Colonic mucosa (tissue), 4 donors: ENCODE results near the gene MRRF. TPM values are rescaled to one million over a fixed set of nuclear protein-coding genes. Genes with fewer than 3 reads are reported as not detected.

Experiments used
- DNase-seq: peaks from one replicate; pipeline ENCODE4 v3.0.0-alpha.2; 2020
- H3K27ac ChIP-seq: fragments of 200-600 bp; one replicate; pipeline ENCODE4 v1.8.0; 2021
- H3K27me3 ChIP-seq: fragments of 200-600 bp; one replicate; pipeline ENCODE4 v1.8.0; 2021
- H3K36me3 ChIP-seq: fragments of 200-600 bp; one replicate; pipeline ENCODE4 v1.8.0; 2021
- H3K4me1 ChIP-seq: fragments of 200-600 bp; one replicate; pipeline ENCODE4 v1.8.0; 2021; ENCODE audit warnings: mild to moderate bottlenecking
- H3K4me3 ChIP-seq: fragments of 200-600 bp; one replicate; pipeline ENCODE4 v1.8.0; 2021
- H3K9ac ChIP-seq, 2 donors: one replicate each; pipeline ENCODE4 v1.7.0; 2013; ENCODE audit warnings: control low read depth in 2 of 2, low read depth in 2 of 2, low read length in 2 of 2
- H3K9me3 ChIP-seq: fragments of 200-600 bp; one replicate; pipeline ENCODE4 v1.8.0; 2021
- intact Hi-C: fragments of 100-400 bp; cut with DNase I; formaldehyde crosslinking; loops from one replicate; pipeline ENCODE4 v1.14.1; 2022
- total RNA-seq, 2 donors: library from RNA; stranded (reverse); fragmentation: NEBNext Ultra II Directional in 1 of 2; extraction: Animal tissue kit (Norgen Biotek cat#: 25700) in 1 of 2; gene quantifications; one replicate each; pipeline ENCODE4 v1.2.1, GENCODE V29; 2021
- TF ChIP-seq, protein P1 (sequence below): fragments of 200-600 bp; IDR thresholded peaks from one replicate; pipeline ENCODE4 v1.8.0; 2022; ENCODE audit warnings: antibody characterized with exemption, mild to moderate bottlenecking
- donor health status: healthy.
- donor health status: DM: no; HTN: no; CAD: no.
- donor health status: DM: no; HTN: no; CAD: no.

MRRF gene
- total RNA-seq, 2 donors from 2014 or later = 53.3 to 70.8 TPM

DNA sequence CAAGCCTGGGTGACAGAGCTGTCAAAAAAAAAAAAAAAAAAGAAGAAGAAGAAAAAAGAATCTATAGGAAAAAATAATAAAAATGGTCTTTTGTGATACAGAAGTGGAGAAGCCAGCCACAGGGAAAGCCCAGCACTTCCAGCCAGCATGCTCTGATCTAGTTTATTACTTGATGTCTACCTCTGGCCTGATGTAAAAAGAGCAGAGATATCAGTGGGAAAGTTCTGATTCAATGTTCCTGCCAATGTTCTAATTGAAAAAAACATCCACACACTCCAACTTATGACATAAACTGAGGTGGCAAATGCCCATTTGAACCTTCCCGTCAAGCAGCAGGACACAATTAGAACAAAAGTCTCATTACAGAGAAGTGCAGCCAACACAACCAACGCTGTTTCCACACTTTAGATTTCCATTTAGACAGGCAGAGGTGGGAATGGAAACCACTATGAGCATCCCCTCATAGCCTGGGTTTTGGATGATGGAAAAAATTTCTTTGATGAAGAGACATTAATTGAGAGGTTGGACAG is 5.7 kb upstream of the MRRF start:
- H3K4me1 ChIP-seq = no peaks in the 10 kb centered on the region
- H3K36me3 ChIP-seq = peaks cover 12% of the 10 kb centered on the region
- no peak for DNase-seq
- no peaks in the 10 kb centered on the region for H3K27me3 ChIP-seq
- H3K27ac ChIP-seq = no peak overlapping the region
- intact Hi-C loops = no loop called here
- no peaks in the 10 kb centered on the region for H3K9me3 ChIP-seq
- H3K4me3 ChIP-seq = no peak overlapping the region
- TF ChIP-seq, protein P1, sequence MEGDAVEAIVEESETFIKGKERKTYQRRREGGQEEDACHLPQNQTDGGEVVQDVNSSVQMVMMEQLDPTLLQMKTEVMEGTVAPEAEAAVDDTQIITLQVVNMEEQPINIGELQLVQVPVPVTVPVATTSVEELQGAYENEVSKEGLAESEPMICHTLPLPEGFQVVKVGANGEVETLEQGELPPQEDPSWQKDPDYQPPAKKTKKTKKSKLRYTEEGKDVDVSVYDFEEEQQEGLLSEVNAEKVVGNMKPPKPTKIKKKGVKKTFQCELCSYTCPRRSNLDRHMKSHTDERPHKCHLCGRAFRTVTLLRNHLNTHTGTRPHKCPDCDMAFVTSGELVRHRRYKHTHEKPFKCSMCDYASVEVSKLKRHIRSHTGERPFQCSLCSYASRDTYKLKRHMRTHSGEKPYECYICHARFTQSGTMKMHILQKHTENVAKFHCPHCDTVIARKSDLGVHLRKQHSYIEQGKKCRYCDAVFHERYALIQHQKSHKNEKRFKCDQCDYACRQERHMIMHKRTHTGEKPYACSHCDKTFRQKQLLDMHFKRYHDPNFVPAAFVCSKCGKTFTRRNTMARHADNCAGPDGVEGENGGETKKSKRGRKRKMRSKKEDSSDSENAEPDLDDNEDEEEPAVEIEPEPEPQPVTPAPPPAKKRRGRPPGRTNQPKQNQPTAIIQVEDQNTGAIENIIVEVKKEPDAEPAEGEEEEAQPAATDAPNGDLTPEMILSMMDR = no peak
- no peak overlapping the region for H3K9ac ChIP-seq

DNA sequence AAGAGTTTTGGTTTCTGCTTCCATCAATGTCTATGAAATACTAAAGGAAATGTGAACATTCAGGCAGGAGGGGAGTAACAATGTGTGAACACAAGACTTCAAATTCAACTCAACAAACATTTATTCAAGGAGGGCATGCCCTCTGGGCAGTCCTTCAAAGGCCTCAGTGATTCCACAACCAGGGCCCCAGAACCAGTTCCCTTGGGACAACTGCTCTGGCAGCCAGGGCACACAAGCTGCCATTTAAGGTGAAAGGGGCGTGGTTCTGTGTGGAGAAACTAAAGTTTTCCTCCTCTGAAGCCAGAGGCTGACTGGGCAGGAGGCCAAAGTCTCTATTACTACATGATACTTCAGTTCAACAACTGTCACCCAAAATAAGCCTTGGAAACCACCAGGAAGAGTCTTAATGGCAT is 3.2 kb upstream of the MRRF start:
- Histone ChIP-seq H3K4me1 (no peaks in the 10 kb centered on the region), H3K36me3 (peaks cover 12% of the 10 kb centered on the region), H3K9ac (no peak overlapping the region), H3K27me3 (no peaks in the 10 kb centered on the region), H3K27ac (no peak overlapping the region), H3K9me3 (no peaks in the 10 kb centered on the region), H3K4me3 (no peak overlapping the region)
- DNase-seq = peak; percentile 87
- TF ChIP-seq, protein P1 = no peak
- intact Hi-C loops = no loop called here

DNA sequence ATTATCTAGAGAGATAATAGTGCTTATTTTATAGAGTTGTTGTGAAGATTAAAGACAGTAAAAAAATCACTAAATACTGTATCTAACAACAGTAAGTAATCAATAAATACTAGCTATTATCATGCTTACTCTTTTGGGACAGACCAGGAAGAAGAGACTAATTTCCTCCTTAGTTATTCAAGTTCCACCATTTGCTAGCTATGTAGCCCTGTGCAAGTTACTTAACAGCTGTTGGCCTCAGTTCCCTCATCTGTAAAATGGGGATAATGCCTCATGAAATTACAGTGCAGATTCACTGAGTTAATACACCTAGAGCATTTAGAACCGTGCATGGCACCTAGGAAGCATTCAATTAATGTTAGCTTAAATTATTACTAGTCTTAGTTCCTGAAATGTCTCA is 2.6 kb upstream of the MRRF start:
- no peak for DNase-seq
- TF ChIP-seq, protein P1 = no peak

DNA sequence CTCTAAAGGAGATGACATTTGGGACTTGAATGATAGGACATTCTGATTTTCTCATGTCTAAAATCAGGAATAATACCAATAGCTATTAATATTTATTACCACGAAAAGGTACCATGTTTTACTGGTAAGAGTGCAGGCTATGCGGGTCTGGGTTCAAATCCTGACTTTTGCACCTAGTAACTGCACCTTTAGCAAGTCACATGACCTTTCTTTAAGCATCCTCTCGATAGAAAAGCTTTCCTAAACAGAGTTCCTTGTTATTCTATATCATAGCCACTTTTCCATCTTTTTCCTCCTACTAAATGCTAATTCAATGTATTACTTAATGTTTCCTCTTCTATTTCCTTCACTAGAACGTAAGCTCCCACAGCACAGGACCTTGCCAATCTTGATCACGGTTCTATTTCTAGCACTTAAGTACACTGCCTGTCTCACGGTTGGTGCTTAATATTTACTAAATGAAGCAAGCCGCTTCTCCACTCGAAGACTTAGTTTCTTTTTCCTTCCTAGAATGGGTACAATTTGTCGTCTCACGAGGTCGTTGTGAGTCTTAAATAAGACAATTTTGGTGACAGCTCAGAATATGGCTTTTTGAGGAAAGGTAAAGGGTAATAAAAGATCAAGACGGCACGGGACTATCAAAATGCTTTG is 858 bp upstream of the MRRF start:
- intact Hi-C loops = no loop called here
- Histone ChIP-seq H3K36me3 (peaks cover 6% of the 10 kb centered on the region), H3K27me3 (no peaks in the 10 kb centered on the region), H3K9ac (peak overlapping the region; percentile 69 to 96), H3K4me1 (no peaks in the 10 kb centered on the region), H3K4me3 (peak overlapping the region; percentile 66), H3K9me3 (no peaks in the 10 kb centered on the region), H3K27ac (peak overlapping the region; percentile 82)
- TF ChIP-seq, protein P1 = no peak
- no peak for DNase-seq

More for the DNA sequence above, 2.6 kb upstream of the MRRF start:
- Histone ChIP-seq H3K9ac (no peak overlapping the region), H3K27me3 (no peaks in the 10 kb centered on the region), H3K4me3 (no peak overlapping the region), H3K36me3 (peaks cover 12% of the 10 kb centered on the region), H3K4me1 (no peaks in the 10 kb centered on the region), H3K9me3 (no peaks in the 10 kb centered on the region), H3K27ac (no peak overlapping the region)
- intact Hi-C loops = no loop called here

DNA sequence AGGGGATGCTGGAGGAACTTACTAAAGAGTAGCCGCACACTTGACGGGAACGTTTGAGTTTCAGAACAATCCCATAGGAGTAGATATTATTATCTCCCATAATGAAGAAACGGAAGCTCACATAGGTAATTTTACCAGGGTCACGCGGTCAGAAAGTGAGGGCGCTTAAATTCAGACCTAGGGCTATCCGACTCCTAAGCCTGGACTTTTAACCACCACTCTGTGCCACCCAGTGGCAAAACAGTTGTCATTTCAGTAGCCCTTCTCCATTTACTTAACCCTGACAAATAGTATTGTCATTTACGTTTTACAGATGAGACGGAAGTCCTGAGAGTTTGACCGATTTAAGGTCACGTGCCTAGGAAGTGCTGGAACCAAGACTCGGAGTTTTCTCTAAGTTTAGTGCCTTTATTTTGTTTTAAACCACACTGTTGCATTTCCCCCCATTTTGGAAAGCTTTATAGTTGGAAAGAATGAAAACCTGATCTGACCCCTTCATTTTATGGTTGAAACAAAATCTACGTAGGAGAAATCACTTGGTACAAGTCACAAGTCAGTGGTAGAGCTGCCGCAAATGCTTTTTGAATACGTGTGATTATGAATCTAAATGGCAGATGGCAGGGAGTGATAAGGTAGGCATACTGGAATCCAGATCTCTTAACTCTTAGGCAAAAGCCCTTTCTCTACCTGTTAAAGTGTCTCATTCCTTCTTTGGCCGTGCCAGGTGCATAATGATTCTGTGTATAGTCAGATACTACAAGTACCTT is 650 bp downstream of the MRRF start:
- DNase-seq = peak; percentile 36
- intact Hi-C loops = no loop called here
- peak overlapping the region; percentile 66 for H3K4me3 ChIP-seq
- H3K4me1 ChIP-seq = no peaks in the 10 kb centered on the region
- peak overlapping the region; percentile 88 to 96 for H3K9ac ChIP-seq
- H3K27me3 ChIP-seq = no peaks in the 10 kb centered on the region
- peak overlapping the region; percentile 82 for H3K27ac ChIP-seq
- TF ChIP-seq, protein P1 = no peak
- H3K9me3 ChIP-seq = no peaks in the 10 kb centered on the region
- peaks cover 6% of the 10 kb centered on the region for H3K36me3 ChIP-seq
